Neural cell (in vitro differentiated cells): ENCODE results near the gene NFYC. TPM values are rescaled to one million over a fixed set of nuclear protein-coding genes. Genes with fewer than 3 reads are reported as not detected.

Source experiments
- H2AFZ ChIP-seq: fragments of 200-600, 300-800 bp; sonication (generic), shearing (Covaris generic); 2 replicates; pipeline ENCODE4 v1.6.0; 2014; ENCODE audit warnings: low read depth, mild to moderate bottlenecking, antibody characterized with exemption, low read length, moderate library complexity
- H3F3A ChIP-seq: fragments of 200-600 bp; shearing (Covaris generic); 2 replicates; pipeline ENCODE4 v1.6.1; 2016; ENCODE audit warnings: mild to moderate bottlenecking, moderate library complexity, mixed read lengths, antibody characterized with exemption, low read length; ENCODE audit not compliant: insufficient read depth, poor library complexity, severe bottlenecking
- H3K27ac ChIP-seq: fragments of 200-600, 300-800 bp; sonication (generic), shearing (Covaris generic); 2 replicates; pipeline ENCODE4 v1.5.1; 2014; ENCODE audit warnings: mild to moderate bottlenecking, low read length, moderate library complexity
- H3K27me3 ChIP-seq: fragments of 300-800, 200-600 bp; sonication (generic), shearing (Covaris generic); 2 replicates; pipeline ENCODE4 v1.6.0; 2014; ENCODE audit warnings: mild to moderate bottlenecking, low read depth, low read length, moderate library complexity; ENCODE audit not compliant: insufficient read depth
- H3K36me3 ChIP-seq: fragments of 300-800, 200-600 bp; sonication (generic), shearing (Covaris generic); 2 replicates; pipeline ENCODE4 v1.5.1; 2014; ENCODE audit warnings: mild to moderate bottlenecking, antibody characterized with exemption, low read length, moderate library complexity; ENCODE audit not compliant: insufficient read depth
- H3K4me2 ChIP-seq: fragments of 300-800, 200-600 bp; sonication (generic), shearing (Covaris generic); 2 replicates; pipeline ENCODE4 v1.6.0; 2014; ENCODE audit warnings: mild to moderate bottlenecking, low read length
- H3K4me3 ChIP-seq: fragments of 300-800, 200-600 bp; sonication (generic), shearing (Covaris generic); 2 replicates; pipeline ENCODE4 v1.5.1; 2014; ENCODE audit warnings: mild to moderate bottlenecking, low read length, moderate library complexity
- H3K79me2 ChIP-seq: fragments of 200-600 bp; shearing (Covaris generic); replicated peaks from 2 replicates; pipeline ENCODE4 v1.6.0; 2014; ENCODE audit warnings: mild to moderate bottlenecking, low read length, moderate library complexity; ENCODE audit not compliant: insufficient read depth
- H3K9ac ChIP-seq: fragments of 300-800, 200-600 bp; sonication (generic), shearing (Covaris generic); 2 replicates; pipeline ENCODE4 v1.6.1; 2016; ENCODE audit warnings: mild to moderate bottlenecking, low read length, mixed read lengths
- H3K9me2 ChIP-seq: fragments of 200-600 bp; shearing (Covaris generic); 2 replicates; pipeline ENCODE4 v1.6.1; 2016; ENCODE audit warnings: mild to moderate bottlenecking, low read length, mixed read lengths; ENCODE audit not compliant: insufficient read depth
- H3K9me3 ChIP-seq: fragments of 200-600, 300-800 bp; sonication (generic), shearing (Covaris generic); 2 replicates; pipeline ENCODE4 v1.6.1; 2016; ENCODE audit warnings: mild to moderate bottlenecking, mixed run types, low read length, moderate library complexity, mixed read lengths
- H4K20me1 ChIP-seq: fragments of 200-600 bp; shearing (Covaris generic); 2 replicates; pipeline ENCODE4 v1.6.1; 2016; ENCODE audit warnings: mild to moderate bottlenecking, mixed run types; ENCODE audit not compliant: insufficient read depth
- CTCF ChIP-seq: fragments of 450-650 bp; IDR thresholded peaks from 2 replicates; pipeline ENCODE4 v1.5.1; 2014; ENCODE audit warnings: antibody characterized with exemption, mild to moderate bottlenecking, moderate library complexity; ENCODE audit not compliant: poor library complexity, severe bottlenecking
- EP300 ChIP-seq: fragments of 450-650 bp; conservative IDR thresholded peaks from 2 replicates; pipeline ENCODE4 v1.6.1; 2014; ENCODE audit warnings: antibody characterized with exemption, mild to moderate bottlenecking, moderate library complexity; ENCODE audit not compliant: poor library complexity, severe bottlenecking
- EZH2 ChIP-seq: fragments of 200-600, 300-800 bp; shearing (Covaris generic), sonication (generic); IDR thresholded peaks from 2 replicates; pipeline ENCODE4 v1.6.1; 2014; ENCODE audit warnings: antibody characterized with exemption, low read length, borderline replicate concordance, mild to moderate bottlenecking; ENCODE audit not compliant: insufficient read depth, poor library complexity, severe bottlenecking
- MXI1 ChIP-seq: fragments of 450-650 bp; conservative IDR thresholded peaks from 2 replicates; pipeline ENCODE4 v1.6.1; 2014; ENCODE audit warnings: antibody characterized with exemption, mild to moderate bottlenecking; ENCODE audit not compliant: poor library complexity, severe bottlenecking
- POLR2AphosphoS5 ChIP-seq: IDR thresholded peaks from 2 replicates; pipeline ENCODE4 v1.6.1; 2012
- RAD21 ChIP-seq: fragments of 450-650 bp; conservative IDR thresholded peaks from 2 replicates; pipeline ENCODE4 v1.6.1; 2014; ENCODE audit warnings: antibody characterized with exemption, mild to moderate bottlenecking, moderate library complexity
- SMC3 ChIP-seq: fragments of 450-650 bp; conservative IDR thresholded peaks from 2 replicates; pipeline ENCODE4 v1.6.1; 2014; ENCODE audit warnings: antibody characterized with exemption, mild to moderate bottlenecking, moderate library complexity; ENCODE audit not compliant: poor library complexity
- TAF1 ChIP-seq: IDR thresholded peaks from 2 replicates; pipeline ENCODE4 v1.6.1; 2012; ENCODE audit warnings: low read depth
- polyA plus RNA-seq: library from polyadenylated mRNA; depleted of rRNA; stranded (reverse); fragments of >200 nt; gene quantifications from 2 replicates; pipeline ENCODE4 v1.2.3, GENCODE V29; 2014
- TF ChIP-seq, protein P1 (sequence below): IDR thresholded peaks from 2 replicates; pipeline ENCODE4 v1.6.1; 2012; ENCODE audit warnings: borderline replicate concordance

The NFYC gene
- polyA plus RNA-seq, 1 donor from 2014 or later: 66.0 TPM

GRCh38 chr1:40661678-40662077 is 29.8 kb upstream of the NFYC start:
- Histone ChIP-seq H3K9me2 (no peaks in the 10 kb centered on the region), H3K36me3 (no peaks in the 10 kb centered on the region), H3K9me3 (no peaks in the 10 kb centered on the region), H4K20me1 (no peaks in the 10 kb centered on the region), H3K4me3 (no peak overlapping the region), H3K4me2 (no peak overlapping the region), H3K79me2 (no peaks in the 10 kb centered on the region), H3K27ac (no peak overlapping the region), H3K9ac (no peak overlapping the region), H2AFZ (no peak overlapping the region), H3K27me3 (no peaks in the 10 kb centered on the region), H3F3A (no peaks in the 10 kb centered on the region)
- TF ChIP-seq EZH2 (no peak), RAD21 (no peak), EP300 (no peak), POLR2AphosphoS5 (no peak), CTCF (no peak)

- no peaks in the 10 kb centered on the region for H3K9me2 ChIP-seq
- no peak overlapping the region for H3K9ac ChIP-seq
- H3K9me3 ChIP-seq: no peaks in the 10 kb centered on the region
- H2AFZ ChIP-seq: no peak overlapping the region
- H3K36me3 ChIP-seq: no peaks in the 10 kb centered on the region
- no peaks in the 10 kb centered on the region for H4K20me1 ChIP-seq
- TF ChIP-seq MXI1: no peak
- TF ChIP-seq CTCF: no peak
- no peak for TF ChIP-seq EZH2
- no peak for TF ChIP-seq SMC3
- TF ChIP-seq POLR2AphosphoS5: no peak
- TF ChIP-seq EP300: no peak
- no peak for TF ChIP-seq TAF1
- TF ChIP-seq, protein P1, sequence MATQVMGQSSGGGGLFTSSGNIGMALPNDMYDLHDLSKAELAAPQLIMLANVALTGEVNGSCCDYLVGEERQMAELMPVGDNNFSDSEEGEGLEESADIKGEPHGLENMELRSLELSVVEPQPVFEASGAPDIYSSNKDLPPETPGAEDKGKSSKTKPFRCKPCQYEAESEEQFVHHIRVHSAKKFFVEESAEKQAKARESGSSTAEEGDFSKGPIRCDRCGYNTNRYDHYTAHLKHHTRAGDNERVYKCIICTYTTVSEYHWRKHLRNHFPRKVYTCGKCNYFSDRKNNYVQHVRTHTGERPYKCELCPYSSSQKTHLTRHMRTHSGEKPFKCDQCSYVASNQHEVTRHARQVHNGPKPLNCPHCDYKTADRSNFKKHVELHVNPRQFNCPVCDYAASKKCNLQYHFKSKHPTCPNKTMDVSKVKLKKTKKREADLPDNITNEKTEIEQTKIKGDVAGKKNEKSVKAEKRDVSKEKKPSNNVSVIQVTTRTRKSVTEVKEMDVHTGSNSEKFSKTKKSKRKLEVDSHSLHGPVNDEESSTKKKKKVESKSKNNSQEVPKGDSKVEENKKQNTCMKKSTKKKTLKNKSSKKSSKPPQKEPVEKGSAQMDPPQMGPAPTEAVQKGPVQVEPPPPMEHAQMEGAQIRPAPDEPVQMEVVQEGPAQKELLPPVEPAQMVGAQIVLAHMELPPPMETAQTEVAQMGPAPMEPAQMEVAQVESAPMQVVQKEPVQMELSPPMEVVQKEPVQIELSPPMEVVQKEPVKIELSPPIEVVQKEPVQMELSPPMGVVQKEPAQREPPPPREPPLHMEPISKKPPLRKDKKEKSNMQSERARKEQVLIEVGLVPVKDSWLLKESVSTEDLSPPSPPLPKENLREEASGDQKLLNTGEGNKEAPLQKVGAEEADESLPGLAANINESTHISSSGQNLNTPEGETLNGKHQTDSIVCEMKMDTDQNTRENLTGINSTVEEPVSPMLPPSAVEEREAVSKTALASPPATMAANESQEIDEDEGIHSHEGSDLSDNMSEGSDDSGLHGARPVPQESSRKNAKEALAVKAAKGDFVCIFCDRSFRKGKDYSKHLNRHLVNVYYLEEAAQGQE: no peak
- TF ChIP-seq RAD21: no peak
- H3K79me2 ChIP-seq: no peaks in the 10 kb centered on the region
- no peaks in the 10 kb centered on the region for H3K27me3 ChIP-seq
- H3F3A ChIP-seq: no peaks in the 10 kb centered on the region
- H3K4me3 ChIP-seq: no peak overlapping the region
- no peak overlapping the region for H3K4me2 ChIP-seq
- H3K27ac ChIP-seq: no peak overlapping the region
Measured at GRCh38 chr1:40662151-40662550, 29.4 kb upstream of the NFYC start.
